Measurements from ENCODE around the gene SYNGR2.

The SYNGR2 gene

GRCh38 chr17:78125138-78125913 is 43.1 kb upstream of the SYNGR2 start:
- DNase-seq (ENCODE audit: low read depth in 1 of 2, low spot score in 1 of 2) = peak in 1 of 2 experiments; percentile 54
- Histone ChIP-seq H3K4me3 (replicated peaks; ENCODE audit: insufficient read depth, low read length) (peak overlapping the region; percentile 16), H3K27ac (replicated peaks) (peak overlapping the region; percentile 93), H3K27me3 (ENCODE audit: insufficient read depth, poor library complexity, severe bottlenecking) (no peaks in the 10 kb centered on the region)
- TF ChIP-seq REST (IDR thresholded peaks at IDR 0.05; ENCODE audit: insufficient replicate concordance, low read depth) = no peak
- no peak for TF ChIP-seq POLR2AphosphoS5 (IDR thresholded peaks at IDR 0.05; ENCODE audit: low read depth)
- TF ChIP-seq GABPA (IDR thresholded peaks at IDR 0.05; ENCODE audit: low read depth) = no peak
- no peak for TF ChIP-seq SPI1 (IDR thresholded peaks at IDR 0.05; ENCODE audit: borderline replicate concordance, low read depth)
- TF ChIP-seq CTCF (IDR thresholded peaks at IDR 0.05; ENCODE audit: insufficient read depth, low read length) = no peak

- Histone ChIP-seq H3K27ac (replicated peaks) (peak overlapping the region; percentile 93), H3K27me3 (ENCODE audit: insufficient read depth, poor library complexity, severe bottlenecking) (no peaks in the 10 kb centered on the region), H3K4me3 (replicated peaks; ENCODE audit: insufficient read depth, low read length) (peak overlapping the region; percentile 95)
- DNase-seq (ENCODE audit: low read depth in 1 of 2, low spot score in 1 of 2) = peak in 1 of 2 experiments; percentile 56
- TF ChIP-seq REST (IDR thresholded peaks at IDR 0.05; ENCODE audit: insufficient replicate concordance, low read depth) (no peak), SPI1 (IDR thresholded peaks at IDR 0.05; ENCODE audit: borderline replicate concordance, low read depth) (no peak), POLR2AphosphoS5 (IDR thresholded peaks at IDR 0.05; ENCODE audit: low read depth) (no peak), CTCF (IDR thresholded peaks at IDR 0.05; ENCODE audit: insufficient read depth, low read length) (no peak), GABPA (IDR thresholded peaks at IDR 0.05; ENCODE audit: low read depth) (no peak)
Measured at GRCh38 chr17:78125976-78126894, 42.1 kb upstream of the SYNGR2 start.

- Histone ChIP-seq H3K27me3 (ENCODE audit: insufficient read depth, poor library complexity, severe bottlenecking) (no peaks in the 10 kb centered on the region), H3K4me3 (replicated peaks; ENCODE audit: insufficient read depth, low read length) (peak overlapping the region; percentile 95), H3K27ac (replicated peaks) (peak overlapping the region; percentile 93)
- TF ChIP-seq GABPA (IDR thresholded peaks at IDR 0.05; ENCODE audit: low read depth) = no peak
- peak; percentile 46; the same call in 1 of the 2 replicates for TF ChIP-seq POLR2AphosphoS5 (IDR thresholded peaks at IDR 0.05; ENCODE audit: low read depth)
- peak; percentile 77 for TF ChIP-seq SPI1 (IDR thresholded peaks at IDR 0.05; ENCODE audit: borderline replicate concordance, low read depth)
- no peak for DNase-seq (ENCODE audit: low read depth in 1 of 2, low spot score in 1 of 2)
Measured at GRCh38 chr17:78126895-78127238, 41.5 kb upstream of the SYNGR2 start.
